NCI-H1092 (cell line): ENCODE results near the gene APOL5.
"Not testable (repeated sequence)": the region's sequence is repeated elsewhere in the genome, so short reads cannot be mapped to it uniquely, and the experiment has no call there.

Source experiments
- DNase-seq: peaks from one replicate; lab custom pipeline; 2025; lab: John Stamatoyannopoulos, UW

Gene APOL5

DNA sequence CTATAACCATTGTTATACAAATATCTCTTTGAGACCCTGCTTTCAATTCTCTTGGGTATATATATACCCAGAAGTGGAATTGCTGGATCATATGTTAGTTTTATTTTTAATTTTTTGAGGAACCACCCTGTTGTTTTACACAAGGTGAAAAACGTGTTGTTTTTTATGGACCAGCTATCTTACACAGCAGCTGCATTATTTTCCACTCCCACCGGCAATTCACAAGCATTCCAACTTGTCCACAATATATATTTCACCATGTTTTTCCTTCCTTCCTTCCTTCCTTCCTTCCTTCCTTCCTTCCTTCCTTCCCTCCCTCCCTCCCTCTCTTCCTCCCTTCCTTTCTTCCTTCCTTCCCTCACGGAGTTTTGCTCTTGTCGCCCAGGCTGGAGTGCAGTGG is 6.3 kb upstream of the APOL5 start:
- DNase-seq: no peak

GRCh38 chr22:35712672-35713071 is 5.0 kb upstream of the APOL5 start:
- DNase-seq: no peak

GRCh38 chr22:35719212-35719875 is 1.7 kb downstream of the APOL5 start:
- no peak for DNase-seq

DNA sequence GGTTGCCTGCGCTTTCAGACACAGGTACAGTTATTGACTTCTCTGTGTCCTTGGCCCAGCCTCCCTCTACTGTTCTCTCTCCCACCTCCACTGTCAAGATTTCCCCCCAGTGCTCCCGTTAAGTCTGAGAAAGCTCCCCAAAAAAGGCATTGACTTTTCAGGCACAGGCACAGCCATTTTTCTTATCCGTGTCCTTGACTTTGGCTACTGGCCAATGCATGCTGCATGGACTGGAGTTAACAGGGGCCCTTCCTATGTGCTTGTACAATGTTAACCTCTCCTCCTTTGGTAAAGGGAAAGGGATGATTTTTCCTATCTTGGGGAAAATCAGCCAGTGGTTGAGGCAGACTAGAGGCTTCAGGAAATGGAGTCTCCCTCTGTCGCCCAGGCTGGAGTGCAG is 4.3 kb downstream of the APOL5 start:
- no peak for DNase-seq

DNA sequence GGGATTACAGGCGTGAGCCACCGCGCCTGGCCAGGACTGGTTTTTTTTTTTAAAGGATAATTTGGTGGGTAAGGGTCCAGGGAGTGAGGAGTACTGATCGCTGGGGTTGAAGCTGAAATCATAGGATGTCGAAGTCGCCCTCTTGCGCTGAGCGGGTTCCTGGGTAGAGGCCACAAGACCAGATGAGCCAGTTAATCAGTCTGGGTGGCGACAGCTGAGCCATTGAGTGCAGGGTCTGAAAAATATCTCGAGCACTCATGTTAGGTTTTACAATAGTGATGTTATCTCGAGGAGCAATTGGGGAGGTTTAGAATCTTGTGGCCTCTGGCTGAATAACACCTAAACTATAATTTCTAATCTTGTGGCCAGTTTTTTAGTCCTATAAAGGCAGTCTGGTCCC is 7.8 kb downstream of the APOL5 start:
- no peak for DNase-seq

DNA sequence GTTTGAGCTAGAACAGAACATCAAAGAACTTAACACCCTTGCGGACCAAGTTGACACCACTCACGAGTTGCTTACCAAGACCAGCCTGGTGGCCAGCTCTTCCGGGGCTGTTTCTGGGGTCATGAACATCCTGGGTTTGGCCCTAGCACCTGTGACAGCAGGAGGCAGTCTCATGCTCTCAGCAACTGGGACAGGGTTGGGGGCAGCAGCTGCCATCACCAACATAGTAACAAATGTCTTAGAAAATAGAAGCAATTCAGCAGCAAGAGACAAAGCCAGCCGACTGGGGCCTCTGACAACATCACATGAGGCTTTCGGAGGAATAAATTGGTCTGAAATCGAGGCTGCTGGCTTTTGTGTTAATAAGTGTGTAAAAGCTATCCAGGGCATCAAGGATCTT is 8.7 kb downstream of the APOL5 start:
- no peak for DNase-seq

DNA sequence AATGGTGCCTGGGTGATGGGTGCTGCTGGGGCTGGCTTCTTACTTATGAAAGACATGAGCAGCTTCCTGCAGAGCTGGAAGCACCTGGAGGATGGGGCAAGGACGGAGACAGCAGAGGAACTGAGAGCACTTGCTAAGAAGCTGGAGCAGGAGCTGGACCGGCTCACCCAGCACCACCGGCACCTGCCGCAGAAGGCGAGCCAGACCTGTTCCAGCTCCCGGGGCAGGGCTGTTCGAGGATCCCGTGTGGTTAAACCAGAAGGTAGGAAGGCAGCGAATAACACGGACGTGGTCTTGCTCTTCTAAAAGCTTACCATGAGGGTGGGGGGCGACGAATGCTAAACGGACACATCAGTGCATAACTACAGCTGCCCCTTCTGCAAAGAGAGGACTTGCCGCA is 9.3 kb downstream of the APOL5 start:
- DNase-seq: no peak

DNA sequence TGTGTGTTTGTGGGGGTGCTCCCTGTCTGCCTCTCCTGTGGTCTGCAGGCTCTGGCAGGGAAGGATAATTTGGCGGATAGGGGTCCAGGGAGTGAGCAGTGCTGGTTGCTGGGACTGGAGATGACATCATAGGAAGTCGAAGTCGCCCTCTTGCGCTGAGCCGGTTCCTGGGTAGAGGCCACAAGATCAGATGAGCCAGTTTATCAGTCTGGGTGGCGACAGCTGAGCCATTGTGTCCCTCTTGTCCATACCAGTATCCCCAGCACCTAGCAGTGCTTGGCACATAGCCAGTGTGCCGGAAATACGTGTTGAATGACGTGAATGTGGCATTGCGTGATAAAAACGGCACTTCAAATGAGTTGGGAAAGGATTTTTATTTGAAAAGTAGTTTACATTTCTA is 9.8 kb downstream of the APOL5 start:
- DNase-seq: no peak

- DNase-seq: peak; percentile 56
Observed at GRCh38 chr22:35728639-35729308, 11.1 kb downstream of the APOL5 start.

DNA sequence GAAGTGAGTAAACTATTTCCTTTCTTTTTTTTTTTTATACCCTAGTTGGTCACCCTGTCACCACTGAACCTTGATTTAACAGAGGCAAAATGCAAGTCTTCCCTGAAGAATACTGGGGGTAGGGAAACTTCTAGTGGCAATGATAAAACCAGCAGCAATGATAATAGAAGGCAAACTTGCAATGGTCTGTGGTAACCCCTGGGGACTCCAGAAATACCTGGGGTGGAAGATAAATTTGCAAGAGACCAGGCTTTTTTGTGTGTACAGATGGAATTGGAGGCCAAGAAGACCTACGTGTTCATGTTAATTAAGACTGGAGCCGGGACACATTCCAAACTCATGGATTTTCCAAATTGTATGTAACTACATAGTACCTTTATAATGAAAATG is 11.6 kb downstream of the APOL5 start:
- no peak for DNase-seq

- no peak for DNase-seq
Observed at GRCh38 chr22:35731321-35731720, 13.6 kb downstream of the APOL5 start.

GRCh38 chr22:35732116-35732515 is 14.4 kb downstream of the APOL5 start:
- no peak for DNase-seq

DNA sequence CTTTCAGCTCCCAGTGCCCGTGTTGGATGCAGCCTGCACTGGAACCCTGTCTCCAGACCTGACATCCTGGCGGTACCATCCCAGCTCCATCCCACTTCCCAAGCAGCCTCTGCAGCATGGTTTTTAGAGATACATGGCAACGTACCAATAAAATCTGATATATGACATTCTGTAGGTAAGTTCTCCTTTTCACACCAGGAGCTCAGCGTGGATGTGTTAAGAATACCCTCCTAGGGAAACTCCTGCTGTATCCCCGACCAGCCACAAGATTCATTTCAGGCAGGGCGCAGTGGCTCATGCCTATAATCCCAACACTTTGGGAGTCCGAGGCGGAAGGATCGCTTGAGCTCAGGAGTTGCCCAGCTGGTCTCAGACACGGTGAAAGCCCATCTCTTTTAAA is 15.4 kb downstream of the APOL5 start:
- no peak for DNase-seq

DNA sequence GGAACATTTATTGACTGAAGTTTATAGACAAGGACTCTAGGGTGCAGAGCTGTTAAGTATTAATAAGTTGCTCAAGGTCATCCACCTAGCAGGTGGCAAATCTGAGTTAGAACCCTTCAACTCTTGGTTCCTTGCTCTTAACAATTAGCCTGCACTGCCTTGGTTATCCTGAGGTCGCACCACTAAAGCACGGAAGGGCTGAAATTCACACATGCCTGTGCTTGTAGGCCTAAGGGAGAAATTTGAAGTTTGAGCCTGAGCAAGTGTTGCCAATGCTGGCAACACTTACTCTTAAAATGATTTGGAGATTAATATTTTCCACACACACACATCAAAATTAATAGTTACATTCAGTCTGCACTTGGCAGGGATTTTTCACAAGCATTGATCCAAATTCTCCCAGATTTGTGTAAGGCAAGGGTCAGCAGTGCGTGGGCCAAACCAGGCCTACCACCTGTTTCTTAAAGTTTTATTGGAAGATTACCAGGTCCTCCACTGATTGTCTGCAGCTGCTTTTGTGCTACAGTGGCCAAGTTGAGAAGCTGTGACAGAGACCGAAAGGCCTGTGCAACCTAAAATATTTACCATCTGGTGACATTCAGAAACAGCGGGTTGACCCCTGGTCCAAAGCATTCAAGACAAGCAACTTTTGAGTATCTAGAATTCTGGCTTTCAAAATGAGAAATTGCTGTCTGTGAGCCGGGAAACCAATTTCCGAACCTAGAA is 16.3 kb downstream of the APOL5 start:
- no peak for DNase-seq

- no peak for DNase-seq
Observed at GRCh38 chr22:35734517-35734827, 16.8 kb downstream of the APOL5 start.

DNA sequence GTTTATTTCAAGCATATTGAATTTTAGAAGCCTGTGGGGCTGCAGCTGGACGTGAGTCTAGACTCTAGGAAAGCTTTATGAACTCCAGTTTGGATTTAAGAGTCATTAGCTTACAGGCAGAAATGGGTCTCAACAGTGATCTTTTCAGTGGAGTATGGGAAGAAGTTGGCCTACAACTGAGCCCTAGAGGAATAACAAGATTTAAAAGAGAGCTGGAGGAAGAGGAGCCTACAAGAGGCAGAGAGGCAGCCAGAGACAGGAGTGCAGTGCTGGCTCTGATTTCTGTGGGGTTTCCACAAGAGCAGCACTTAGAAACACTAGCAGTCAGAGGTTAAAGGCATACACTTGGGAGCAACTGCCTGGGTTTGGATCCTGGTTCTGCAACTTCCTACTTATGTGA is 17.9 kb downstream of the APOL5 start:
- no peak for DNase-seq

DNA sequence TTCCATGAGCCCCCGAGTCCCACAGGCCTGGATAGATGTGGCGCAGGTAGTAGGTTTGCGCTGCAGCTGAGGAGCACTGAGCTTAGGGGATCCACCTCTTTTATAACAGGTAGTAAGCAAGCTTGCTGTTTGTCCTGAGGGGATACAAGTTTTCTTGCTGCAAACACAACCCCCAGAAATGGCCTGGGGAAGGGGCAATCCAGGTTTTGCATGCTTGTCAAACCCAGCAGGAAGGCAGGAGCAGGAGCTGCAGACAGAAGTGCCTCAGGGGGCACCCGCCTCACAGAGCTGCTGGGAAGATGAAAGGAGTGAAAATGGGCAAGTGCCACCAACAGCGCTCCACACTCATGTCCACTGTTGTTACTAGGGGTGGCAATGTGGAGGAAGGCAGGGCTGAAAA is 18.5 kb downstream of the APOL5 start:
- no peak for DNase-seq

DNA sequence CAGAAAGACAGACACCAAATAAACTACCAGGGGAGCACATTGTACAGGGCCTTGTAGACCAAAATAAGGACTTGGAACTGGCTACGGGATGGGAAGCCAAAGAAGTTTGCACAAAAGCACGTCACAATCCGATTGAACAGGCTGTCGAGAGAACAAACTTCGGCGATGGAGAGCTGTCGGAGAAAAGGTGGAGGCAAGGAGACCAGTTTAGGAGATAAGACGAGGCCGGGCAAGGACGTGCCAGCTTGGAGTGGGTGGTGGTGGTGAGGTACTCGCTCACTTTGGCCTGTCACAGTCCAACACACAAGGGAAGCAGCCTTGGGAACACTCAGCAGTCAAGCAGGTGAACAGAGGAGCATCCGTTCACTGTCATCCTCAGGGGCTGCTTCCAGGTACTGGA is 19.0 kb downstream of the APOL5 start:
- DNase-seq: no peak

GRCh38 chr22:35737886-35738285 is 20.2 kb downstream of the APOL5 start:
- not testable (repeated sequence) for DNase-seq

GRCh38 chr22:35739076-35739930 is 21.6 kb downstream of the APOL5 start:
- DNase-seq: no peak

DNA sequence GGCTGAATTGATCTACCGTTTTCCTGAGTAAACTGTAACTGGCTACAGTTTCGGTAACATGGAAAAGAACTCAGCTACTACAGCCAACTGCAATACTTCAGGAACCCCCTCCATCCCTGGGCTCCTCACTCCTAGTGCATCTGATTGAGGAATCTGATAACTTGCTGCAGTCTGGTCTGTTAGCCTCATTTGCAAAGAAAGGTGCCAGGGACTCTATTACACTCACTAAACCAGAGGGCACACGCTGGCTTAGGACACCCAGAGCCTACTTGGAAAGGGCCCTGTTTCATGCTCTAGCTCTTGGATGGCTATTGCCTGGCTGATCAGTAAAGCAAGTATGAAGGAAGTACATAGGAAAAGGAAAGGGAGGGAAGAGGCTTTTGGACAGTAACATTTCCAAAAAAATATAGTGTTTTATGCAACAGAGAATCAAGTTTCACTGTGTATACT is 22.3 kb downstream of the APOL5 start:
- DNase-seq: no peak

- no peak for DNase-seq
Observed at GRCh38 chr22:35740616-35741015, 22.9 kb downstream of the APOL5 start.
